ENCODE measurements around the gene CDC16. TPM values are rescaled to one million over a fixed set of nuclear protein-coding genes. Genes with fewer than 3 reads are reported as not detected.

The CDC16 gene
- total and polyA plus RNA-seq, 2 of the 4 experiments (the other 2 are of a cell fraction): 41.6 to 66.6 TPM

- H3K9me1 ChIP-seq (ENCODE audit: insufficient read depth, low read length): peaks cover 3% of the 10 kb centered on the region; the same call in 1 of the 2 replicates
- H3K9ac ChIP-seq (ENCODE audit: low read depth, low read length): no peak overlapping the region
- H3K4me2 ChIP-seq (ENCODE audit: low read depth, low read length): no peak overlapping the region
- H3K36me3 ChIP-seq (ENCODE audit: control insufficient read depth, insufficient read depth, low read length): peaks cover 43% of the 10 kb centered on the region
- no peak overlapping the region for H2BK20ac ChIP-seq (ENCODE audit: low read depth, low read length)
- no peak overlapping the region for H3K23ac ChIP-seq (ENCODE audit: low read depth, low read length)
- H3K56ac ChIP-seq (ENCODE audit: extremely low read depth, insufficient read depth, low read length): no peak overlapping the region
- ChIA-PET CTCF (no interaction called here), POLR2A (ENCODE audit: unreplicated experiment) (no interaction called here)
- dilution Hi-C loops (cut with HindIII; ENCODE audit: low sequenced_read_pairs, unreplicated experiment): no loop called here
- H2AK5ac ChIP-seq (ENCODE audit: low read depth, low read length): no peak overlapping the region
- H3K9me3 ChIP-seq (ENCODE audit: control insufficient read depth, insufficient read depth, low read length): no peaks in the 10 kb centered on the region
- no peak overlapping the region for H2BK5ac ChIP-seq (ENCODE audit: low read depth, low read length, poor library complexity, severe bottlenecking)
- H4K20me1 ChIP-seq (ENCODE audit: insufficient read depth, low read length): no peaks in the 10 kb centered on the region
- TF ChIP-seq RCOR1 (IDR thresholded peaks at IDR 0.05; ENCODE audit: insufficient replicate concordance, low read length) (no peak), MAFK (IDR thresholded peaks at IDR 0.05; ENCODE audit: low read depth, low read length) (no peak), MAZ (IDR thresholded peaks at IDR 0.05; ENCODE audit: borderline replicate concordance, low read depth, low read length) (no peak), BHLHE40 (IDR thresholded peaks at IDR 0.05; ENCODE audit: low read depth, low read length) (no peak), POLR2A (IDR thresholded peaks at IDR 0.05; ENCODE audit: low read depth, low read length) (no peak), ELK1 (IDR thresholded peaks at IDR 0.05; ENCODE audit: borderline replicate concordance, low read depth, low read length) (no peak), USF2 (IDR thresholded peaks at IDR 0.05; ENCODE audit: low read depth, low read length) (no peak), CEBPB (IDR thresholded peaks at IDR 0.05; ENCODE audit: low read depth, low read length) (no peak), FOS (IDR thresholded peaks at IDR 0.05; ENCODE audit: low read depth, low read length) (no peak), NFE2L2 (IDR thresholded peaks at IDR 0.05; ENCODE audit: low read depth, low read length) (no peak), CTCF (conservative IDR thresholded peaks at IDR 0.05; ENCODE audit: low read depth, low read length) (no peak)
- BruUV-seq (replicated peaks): no TSS peak
- H4K5ac ChIP-seq (ENCODE audit: low read depth, low read length): no peak overlapping the region
- H2BK120ac ChIP-seq (ENCODE audit: low read depth, low read length): no peak overlapping the region
- ATAC-seq (ENCODE audit: low read depth) (no peak), DNase-seq (no peak)
- no peaks in the 10 kb centered on the region for H3K4me1 ChIP-seq (ENCODE audit: control insufficient read depth, insufficient read depth, low read length)
- no peak overlapping the region for H4K91ac ChIP-seq (ENCODE audit: insufficient read depth, low read depth, low read length)
- H4K8ac ChIP-seq (ENCODE audit: low read depth in 2 of 2, low read length in 2 of 2): no peak overlapping the region
- in situ Hi-C loops (cut with MboI; ENCODE audit: low sequenced_read_pairs): no loop called here
- no peak overlapping the region for H2BK15ac ChIP-seq (ENCODE audit: low read depth, low read length)
- H2AFZ ChIP-seq (replicated peaks; ENCODE audit: low read length, poor library complexity): no peak overlapping the region
- H3K27ac ChIP-seq (ENCODE audit: insufficient read depth, low read length): no peak overlapping the region
- 100% methylated on average over 2 of the region's 12 CpGs; no CpG with 5 or more reads in 1 of the 2 experiments for WGBS, 2 experiments (ENCODE audit: extremely low coverage in 2 of 2, insufficient read length in 1 of 2)
- H3K4ac ChIP-seq (ENCODE audit: low read depth, low read length): no peak overlapping the region
- H3K4me3 ChIP-seq (ENCODE audit: insufficient read depth, low read depth, low read length): no peak overlapping the region
- H3K14ac ChIP-seq (replicated peaks; ENCODE audit: low read depth, low read length): no peak overlapping the region
- no peak overlapping the region for H3K18ac ChIP-seq (ENCODE audit: low read depth, low read length)
- H3K79me1 ChIP-seq (ENCODE audit: low read depth in 1 of 2, low read length in 2 of 2): peaks cover 13 to 35% of the 10 kb centered on the region in 2 experiments
- peak overlapping the region; percentile 26 for H2AK9ac ChIP-seq (replicated peaks; ENCODE audit: low read depth, low read length, poor library complexity)
- intact Hi-C loops (cut with micrococcal nuclease): no loop called here
- no peaks in the 10 kb centered on the region for H3K27me3 ChIP-seq (ENCODE audit: control insufficient read depth, insufficient read depth, low read length)
Measured at GRCh38 chr13:114299604-114300305, 65.1 kb downstream of the CDC16 start.

Measured in IMR-90 (cell line).